Keratinocyte (primary cell): Measurements from ENCODE around the gene SPATS2. TPM values are rescaled to one million over a fixed set of nuclear protein-coding genes. Genes with fewer than 3 reads are reported as not detected.

Source experiments
- DNase-seq: peaks from one replicate; pipeline ENCODE4 v3.0.0-alpha.2; 2011; ENCODE audit warnings: low read depth, missing footprints, low spot score
- FAIRE-seq: peaks from 2 replicates; lab custom pipeline; 2011; peaks lifted over from hg19 to GRCh38; lab: Jason Lieb, UNC
- H2AFZ ChIP-seq: 2 replicates; pipeline ENCODE4 v1.6.0; 2012; ENCODE audit warnings: low read length, control low read depth, inconsistent platforms; ENCODE audit not compliant: control insufficient read depth
- H3K27ac ChIP-seq: 2 replicates; pipeline ENCODE4 v1.5.1; 2011; ENCODE audit warnings: low read length; ENCODE audit not compliant: control insufficient read depth, insufficient read depth
- H3K27me3 ChIP-seq: 3 replicates; pipeline ENCODE4 v1.6.0; 2011; ENCODE audit warnings: low read length; ENCODE audit not compliant: control insufficient read depth, insufficient read depth; ENCODE audit errors: extremely low read depth
- H3K36me3 ChIP-seq, 2 experiments: 2 replicates in 1 of 2; 3 replicates in 1 of 2; pipeline ENCODE4 v1.5.1; 2011; ENCODE audit warnings: low read length in 2 of 2, mild to moderate bottlenecking in 1 of 2; ENCODE audit not compliant: control insufficient read depth in 2 of 2, insufficient read depth in 2 of 2; ENCODE audit errors: extremely low read depth in 1 of 2
- H3K4me1 ChIP-seq: 3 replicates; pipeline ENCODE4 v1.5.1; 2011; ENCODE audit warnings: low read length; ENCODE audit not compliant: control insufficient read depth, insufficient read depth; ENCODE audit errors: extremely low read depth
- H3K4me2 ChIP-seq: 3 replicates; pipeline ENCODE4 v1.6.0; 2011; ENCODE audit warnings: low read depth, low read length; ENCODE audit not compliant: control insufficient read depth, insufficient read depth; ENCODE audit errors: extremely low read depth
- H3K4me3 ChIP-seq, 3 experiments: fragments of 200-600 bp in 1 of 3; sonication (generic) in 1 of 3; 2 replicates in 2 of 3; 3 replicates in 1 of 3; pipeline ENCODE4 v1.5.1; 2011 to 2016; ENCODE audit warnings: low read length in 3 of 3, mild to moderate bottlenecking in 3 of 3, control low read depth in 2 of 3, inconsistent platforms in 1 of 3, low read depth in 1 of 3, mixed read lengths in 1 of 3, mixed run types in 1 of 3, moderate library complexity in 1 of 3; ENCODE audit not compliant: control insufficient read depth in 2 of 3, insufficient read depth in 2 of 3; ENCODE audit errors: extremely low read depth in 1 of 3
- H3K79me2 ChIP-seq: 2 replicates; pipeline ENCODE4 v1.6.0; 2012; ENCODE audit warnings: low read length; ENCODE audit not compliant: control insufficient read depth, insufficient read depth
- H3K9ac ChIP-seq: 3 replicates; pipeline ENCODE4 v1.6.0; 2011; ENCODE audit warnings: low read length; ENCODE audit not compliant: control insufficient read depth, insufficient read depth; ENCODE audit errors: extremely low read depth
- H3K9me1 ChIP-seq: 3 replicates; pipeline ENCODE4 v1.6.0; 2011; ENCODE audit warnings: low read length; ENCODE audit not compliant: control insufficient read depth, insufficient read depth; ENCODE audit errors: extremely low read depth
- H3K9me3 ChIP-seq: 2 replicates; pipeline ENCODE4 v1.5.1; 2012; ENCODE audit warnings: low read depth, low read length; ENCODE audit not compliant: control insufficient read depth
- H4K20me1 ChIP-seq: 3 replicates; pipeline ENCODE4 v1.6.0; 2011; ENCODE audit warnings: low read length; ENCODE audit not compliant: control insufficient read depth, insufficient read depth; ENCODE audit errors: extremely low read depth
- EZH2 ChIP-seq: IDR thresholded peaks from one replicate; pipeline ENCODE4 v1.6.1; 2012; ENCODE audit warnings: inconsistent platforms, mild to moderate bottlenecking, low read length, moderate library complexity
- dilution Hi-C: fragments of 300-500 bp; cut with MboI; formaldehyde crosslinking; loops from one replicate; pipeline ENCODE4 v1.7.0; 2020; ENCODE audit warnings: low sequenced_read_pairs; ENCODE audit not compliant: extremely low pct_ligation_motif_present
- polyA plus RNA-seq, 5 experiments: library from polyadenylated mRNA; depleted of rRNA in 3 of 5; stranded (reverse) in 3 of 5; stranded (forward) in 1 of 5; unstranded in 1 of 5; fragments of >200 nt; gene quantifications; 1 replicate in 1 of 5; 2 replicates in 3 of 5; 3 replicates in 1 of 5; pipeline versions ENCODE4 v1.2.1 to v1.2.3, GENCODE V29; 2011 to 2012; ENCODE audit warnings: missing spikeins in 2 of 5, low read depth in 1 of 5, low replicate concordance in 1 of 5
- TF ChIP-seq, protein P1 (sequence below), 3 experiments: IDR thresholded peaks in 1 of 3; conservative IDR thresholded peaks in 1 of 3; optimal IDR thresholded peaks in 1 of 3; 2 replicates in 2 of 3; 3 replicates in 1 of 3; pipeline versions ENCODE3 to v1.5.1; 2011; ENCODE audit warnings: low read length in 3 of 3, mild to moderate bottlenecking in 3 of 3, moderate library complexity in 2 of 3, control low read depth in 1 of 3, inconsistent platforms in 1 of 3; ENCODE audit not compliant: insufficient read depth in 2 of 3; ENCODE audit errors: extremely low read depth in 1 of 3

The SPATS2 gene
- polyA plus RNA-seq, 1 donor (not counting 4 experiments of a cell fraction or from before 2014, with no cell fraction given), result 47.9 TPM

DNA sequence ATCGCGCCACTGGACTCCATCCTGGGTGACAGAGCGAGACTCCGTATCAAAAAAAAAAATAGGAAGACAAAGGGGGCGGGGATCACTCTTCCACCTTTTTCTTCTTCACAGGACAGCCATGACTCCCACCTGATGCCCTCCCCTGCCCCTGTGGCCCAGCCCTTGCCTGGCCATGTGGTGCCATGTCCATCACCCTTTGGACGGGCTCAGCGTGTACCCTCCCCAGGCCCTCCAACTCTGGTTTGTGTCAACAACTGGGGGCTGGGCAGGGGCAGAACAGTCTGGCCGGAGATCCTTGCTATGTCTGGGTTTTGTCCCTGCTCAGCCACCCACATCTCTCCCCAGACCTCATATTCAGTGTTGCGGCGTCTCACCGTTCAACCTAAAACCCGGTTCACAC, 38.4 kb upstream of the SPATS2 start:
- Histone ChIP-seq H3K27ac (no peak overlapping the region), H3K27me3 (no peaks in the 10 kb centered on the region), H3K9me1 (no peaks in the 10 kb centered on the region), H3K36me3 (peaks cover 2 to 26% of the 10 kb centered on the region in 2 experiments), H3K9ac (no peak overlapping the region), H3K79me2 (peaks cover 2% of the 10 kb centered on the region), H3K9me3 (no peaks in the 10 kb centered on the region), H3K4me1 (peaks cover 8% of the 10 kb centered on the region), H3K4me3 (no peak overlapping the region), H4K20me1 (no peaks in the 10 kb centered on the region), H2AFZ (no peak overlapping the region), H3K4me2 (no peak overlapping the region)
- DNase-seq (no peak), FAIRE-seq (no peak)
- dilution Hi-C loops, result no loop called here
- TF ChIP-seq EZH2, result no peak
- TF ChIP-seq, protein P1, sequence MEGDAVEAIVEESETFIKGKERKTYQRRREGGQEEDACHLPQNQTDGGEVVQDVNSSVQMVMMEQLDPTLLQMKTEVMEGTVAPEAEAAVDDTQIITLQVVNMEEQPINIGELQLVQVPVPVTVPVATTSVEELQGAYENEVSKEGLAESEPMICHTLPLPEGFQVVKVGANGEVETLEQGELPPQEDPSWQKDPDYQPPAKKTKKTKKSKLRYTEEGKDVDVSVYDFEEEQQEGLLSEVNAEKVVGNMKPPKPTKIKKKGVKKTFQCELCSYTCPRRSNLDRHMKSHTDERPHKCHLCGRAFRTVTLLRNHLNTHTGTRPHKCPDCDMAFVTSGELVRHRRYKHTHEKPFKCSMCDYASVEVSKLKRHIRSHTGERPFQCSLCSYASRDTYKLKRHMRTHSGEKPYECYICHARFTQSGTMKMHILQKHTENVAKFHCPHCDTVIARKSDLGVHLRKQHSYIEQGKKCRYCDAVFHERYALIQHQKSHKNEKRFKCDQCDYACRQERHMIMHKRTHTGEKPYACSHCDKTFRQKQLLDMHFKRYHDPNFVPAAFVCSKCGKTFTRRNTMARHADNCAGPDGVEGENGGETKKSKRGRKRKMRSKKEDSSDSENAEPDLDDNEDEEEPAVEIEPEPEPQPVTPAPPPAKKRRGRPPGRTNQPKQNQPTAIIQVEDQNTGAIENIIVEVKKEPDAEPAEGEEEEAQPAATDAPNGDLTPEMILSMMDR (optimal IDR thresholded peaks at IDR 0.05 in 1 of 3, IDR thresholded peaks at IDR 0.05 in 1 of 3, conservative IDR thresholded peaks at IDR 0.05 in 1 of 3; ENCODE audit: extremely low read depth in 1 of 3, insufficient read depth in 2 of 3, low read length in 3 of 3), result no peak

DNA sequence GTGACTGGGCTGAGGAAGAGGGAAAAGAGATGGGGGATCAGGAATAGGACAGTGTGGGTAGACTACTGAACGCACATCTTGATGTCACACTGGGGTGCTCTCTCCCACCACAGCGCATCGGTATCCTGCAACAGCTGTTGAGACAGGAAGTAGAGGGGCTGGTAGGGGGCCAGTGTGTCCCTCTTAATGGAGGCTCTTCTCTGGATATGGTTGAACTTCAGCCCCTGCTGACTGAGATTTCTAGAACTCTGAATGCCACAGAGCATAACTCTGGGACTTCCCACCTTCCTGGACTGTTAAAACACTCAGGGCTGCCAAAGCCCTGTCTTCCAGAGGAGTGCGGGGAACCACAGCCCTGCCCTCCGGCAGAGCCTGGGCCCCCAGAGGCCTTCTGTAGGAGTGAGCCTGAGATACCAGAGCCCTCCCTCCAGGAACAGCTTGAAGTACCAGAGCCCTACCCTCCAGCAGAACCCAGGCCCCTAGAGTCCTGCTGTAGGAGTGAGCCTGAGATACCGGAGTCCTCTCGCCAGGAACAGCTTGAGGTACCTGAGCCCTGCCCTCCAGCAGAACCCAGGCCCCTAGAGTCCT, 37.1 kb upstream of the SPATS2 start:
- H4K20me1 ChIP-seq, result no peaks in the 10 kb centered on the region
- H3K27me3 ChIP-seq, result no peaks in the 10 kb centered on the region
- H3K36me3 ChIP-seq, result peaks cover 2 to 26% of the 10 kb centered on the region in 2 experiments
- no peaks in the 10 kb centered on the region for H3K9me1 ChIP-seq
- H3K4me1 ChIP-seq, result peaks cover 5% of the 10 kb centered on the region
- TF ChIP-seq, protein P1 (optimal IDR thresholded peaks at IDR 0.05 in 1 of 3, IDR thresholded peaks at IDR 0.05 in 1 of 3, conservative IDR thresholded peaks at IDR 0.05 in 1 of 3; ENCODE audit: extremely low read depth in 1 of 3, insufficient read depth in 2 of 3, low read length in 3 of 3), result no peak
- TF ChIP-seq EZH2, result no peak
- no peak overlapping the region for H3K9ac ChIP-seq
- FAIRE-seq (no peak), DNase-seq (no peak)
- H3K4me3 ChIP-seq, result no peak overlapping the region
- H3K79me2 ChIP-seq, result no peaks in the 10 kb centered on the region
- no peak overlapping the region for H3K4me2 ChIP-seq
- H3K9me3 ChIP-seq, result no peaks in the 10 kb centered on the region
- no peak overlapping the region for H3K27ac ChIP-seq
- dilution Hi-C loops, result no loop called here
- no peak overlapping the region for H2AFZ ChIP-seq
